GM19372 (cell line): ENCODE results near the gene SFT2D3.

Experiments used
- ATAC-seq: cut with Tn5 transposase; IDR thresholded peaks from one replicate; pipeline ENCODE4 v1.9.1; 2021; ENCODE audit warnings: mild to moderate bottlenecking, low read depth, moderate library complexity; ENCODE audit not compliant: unreplicated experiment

The SFT2D3 gene, protein sequence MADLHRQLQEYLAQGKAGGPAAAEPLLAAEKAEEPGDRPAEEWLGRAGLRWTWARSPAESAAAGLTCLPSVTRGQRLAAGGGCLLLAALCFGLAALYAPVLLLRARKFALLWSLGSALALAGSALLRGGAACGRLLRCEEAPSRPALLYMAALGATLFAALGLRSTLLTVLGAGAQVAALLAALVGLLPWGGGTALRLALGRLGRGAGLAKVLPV

DNA sequence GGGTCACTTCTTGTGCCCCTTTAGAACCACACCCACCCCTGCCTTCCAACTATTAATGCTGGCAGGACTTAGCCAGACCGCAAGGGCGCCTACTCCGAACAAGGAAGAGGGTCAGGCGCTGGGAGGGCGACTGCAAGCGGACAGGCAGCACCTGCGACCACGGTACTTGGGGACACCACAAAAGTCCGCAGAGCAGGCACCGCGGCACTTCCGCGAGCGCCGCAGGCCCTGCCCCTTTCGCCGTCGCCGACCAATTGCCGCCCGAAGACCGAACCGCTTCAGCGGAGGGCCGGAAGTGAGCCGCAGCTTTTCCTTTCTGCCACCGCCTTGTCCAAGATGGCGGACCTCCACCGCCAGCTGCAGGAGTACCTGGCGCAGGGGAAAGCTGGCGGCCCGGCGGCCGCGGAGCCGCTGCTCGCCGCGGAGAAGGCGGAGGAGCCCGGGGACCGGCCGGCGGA lies at the start of gene SFT2D3:
TSS of gene SFT2D3 (plus strand) at position 305 of the 458 bp plus-strand sequence. CDS start at position 337, 32 bp downstream.
- peak; percentile 70 for ATAC-seq

DNA sequence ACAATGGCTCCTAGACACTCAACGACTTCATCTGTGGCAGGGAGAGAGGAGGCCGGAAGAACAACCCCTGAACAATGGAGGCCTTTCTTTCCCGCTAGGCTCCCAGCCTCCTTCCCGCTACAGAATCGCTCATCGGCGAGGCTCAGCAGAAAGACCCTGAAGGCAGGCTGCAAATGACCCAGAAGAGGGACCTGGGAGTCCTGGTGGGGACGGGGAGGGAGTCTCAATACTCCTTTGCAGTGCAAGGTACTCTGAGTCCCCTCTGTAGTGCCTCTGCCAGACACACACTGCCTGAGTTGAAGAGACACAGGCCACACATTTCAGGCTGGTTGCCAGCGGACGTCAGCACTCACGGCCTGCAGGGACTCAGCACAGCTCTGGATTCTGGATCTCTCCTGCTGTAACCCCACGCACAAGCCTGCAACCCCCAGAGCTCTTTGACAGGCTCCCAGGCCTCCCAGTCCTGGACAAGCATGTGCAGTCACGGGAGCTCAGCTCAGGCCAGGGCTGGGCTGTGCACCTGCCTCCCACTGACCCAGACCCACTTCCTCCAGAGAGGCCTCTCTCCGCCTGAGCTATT lies 49.2 kb upstream of the SFT2D3 start:
- no peak for ATAC-seq

DNA sequence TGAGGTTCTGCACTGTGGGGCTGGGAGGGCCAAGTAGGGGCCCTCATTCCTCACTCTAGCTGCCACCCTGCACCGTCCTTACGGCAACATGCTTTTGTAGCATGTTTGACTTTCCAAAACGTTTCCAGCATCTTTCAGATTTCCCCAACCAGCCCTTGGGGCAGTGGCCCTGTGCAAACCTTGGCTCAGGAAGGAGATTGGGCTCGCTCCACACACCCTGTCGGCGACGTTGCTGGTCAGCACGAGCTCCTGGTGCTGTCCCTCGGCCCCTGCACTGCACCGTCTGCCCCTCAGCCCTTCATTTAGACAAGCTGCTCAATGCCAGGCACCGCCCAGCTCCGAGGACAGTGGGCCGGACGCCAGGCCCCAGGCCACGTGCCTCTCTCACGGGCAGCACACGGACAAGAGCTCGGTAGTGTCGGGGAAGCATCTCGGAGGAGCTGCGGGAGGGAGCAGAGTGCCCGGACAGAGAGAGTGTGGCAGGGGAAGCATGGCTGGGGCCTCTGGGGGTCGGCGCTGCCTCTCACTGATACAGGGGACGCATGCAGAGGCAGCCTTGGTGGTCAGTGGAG lies 48.4 kb upstream of the SFT2D3 start:
- no peak for ATAC-seq

DNA sequence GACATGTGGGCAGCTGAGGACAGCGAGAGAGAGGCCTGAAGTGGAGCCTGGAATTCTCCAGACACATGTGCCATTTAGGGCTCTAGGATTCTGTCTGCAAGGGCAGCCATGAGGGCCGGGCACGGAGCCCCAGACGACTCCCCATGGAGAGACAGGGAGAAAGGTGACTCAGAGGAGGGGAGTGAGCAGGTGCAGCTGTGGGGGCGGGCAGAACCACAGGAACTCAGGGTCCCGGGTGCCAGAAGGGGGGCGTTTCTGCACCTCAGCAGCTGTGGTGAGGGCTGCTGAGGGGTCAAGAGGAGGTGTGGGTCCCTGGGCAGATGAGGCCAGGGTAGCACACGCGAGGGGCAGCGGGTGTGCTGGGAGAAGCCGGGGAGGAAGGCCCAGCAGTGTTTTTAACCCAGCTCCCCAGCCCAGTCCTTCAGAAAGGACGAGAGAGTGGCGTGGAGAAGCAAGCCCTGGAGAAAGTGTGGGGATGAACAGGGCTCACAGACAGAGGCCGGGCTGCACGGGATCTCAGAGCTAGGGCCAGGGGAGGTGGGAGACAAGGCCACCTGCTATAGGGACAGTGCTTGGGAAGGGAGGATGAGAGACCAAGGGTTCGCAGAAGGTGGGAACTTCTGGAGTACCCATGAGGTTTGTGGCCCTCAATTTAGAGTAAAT lies 47.7 kb upstream of the SFT2D3 start:
- no peak for ATAC-seq

DNA sequence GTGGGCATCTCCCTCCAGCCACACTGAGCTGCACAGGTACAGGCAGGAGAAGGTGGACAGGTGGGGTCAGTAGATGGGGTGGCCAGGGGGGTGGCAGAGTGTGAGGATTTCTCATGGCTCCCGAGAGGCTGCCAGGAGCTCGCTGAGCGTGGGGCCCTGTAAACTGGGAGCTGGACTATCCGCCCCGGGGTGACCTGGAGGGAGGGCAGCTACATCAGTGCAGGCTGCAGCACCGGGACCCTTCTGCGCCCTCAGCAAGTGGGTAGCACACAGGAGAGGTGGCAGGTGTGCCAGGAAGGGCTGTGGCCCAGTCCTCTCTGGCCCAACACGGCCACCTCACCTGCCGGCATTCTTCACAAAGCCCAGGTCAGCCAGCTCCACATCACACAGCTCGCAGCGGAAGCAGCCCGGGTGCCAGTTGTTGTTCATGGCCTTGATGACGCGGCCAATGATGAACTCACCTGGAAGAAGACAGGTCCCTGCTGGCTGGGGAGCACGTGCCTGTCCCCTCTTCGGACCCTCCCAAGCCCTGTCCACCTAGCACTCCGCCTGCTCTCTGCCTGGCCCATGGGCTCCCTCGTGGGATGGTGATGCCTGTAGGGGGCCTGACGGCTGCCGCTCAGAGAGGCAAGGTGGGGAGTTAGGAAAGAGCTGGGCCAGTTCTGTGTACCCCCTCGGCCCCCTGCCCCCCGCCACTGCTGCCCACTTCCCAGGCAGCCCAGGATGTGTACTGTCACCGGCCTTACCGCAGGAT lies 47.0 kb upstream of the SFT2D3 start:
- ATAC-seq: no peak

DNA sequence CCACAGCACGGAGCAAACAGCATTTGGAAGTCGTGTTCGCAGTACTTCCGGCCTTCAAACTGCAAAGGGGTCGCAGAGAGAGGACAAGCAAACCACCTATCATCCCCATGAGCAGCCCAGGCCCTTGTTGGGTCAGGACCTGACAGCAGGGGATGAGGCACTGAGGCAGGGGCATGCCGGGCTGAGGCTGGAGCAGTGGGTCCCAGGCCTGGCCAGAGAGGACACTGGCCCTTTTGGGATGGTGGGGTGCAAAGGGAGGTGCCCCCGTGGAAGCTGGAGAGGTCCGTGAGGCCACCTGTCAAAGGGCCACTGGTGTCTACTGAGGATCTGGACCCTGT lies 46.5 kb upstream of the SFT2D3 start:
- ATAC-seq: no peak

DNA sequence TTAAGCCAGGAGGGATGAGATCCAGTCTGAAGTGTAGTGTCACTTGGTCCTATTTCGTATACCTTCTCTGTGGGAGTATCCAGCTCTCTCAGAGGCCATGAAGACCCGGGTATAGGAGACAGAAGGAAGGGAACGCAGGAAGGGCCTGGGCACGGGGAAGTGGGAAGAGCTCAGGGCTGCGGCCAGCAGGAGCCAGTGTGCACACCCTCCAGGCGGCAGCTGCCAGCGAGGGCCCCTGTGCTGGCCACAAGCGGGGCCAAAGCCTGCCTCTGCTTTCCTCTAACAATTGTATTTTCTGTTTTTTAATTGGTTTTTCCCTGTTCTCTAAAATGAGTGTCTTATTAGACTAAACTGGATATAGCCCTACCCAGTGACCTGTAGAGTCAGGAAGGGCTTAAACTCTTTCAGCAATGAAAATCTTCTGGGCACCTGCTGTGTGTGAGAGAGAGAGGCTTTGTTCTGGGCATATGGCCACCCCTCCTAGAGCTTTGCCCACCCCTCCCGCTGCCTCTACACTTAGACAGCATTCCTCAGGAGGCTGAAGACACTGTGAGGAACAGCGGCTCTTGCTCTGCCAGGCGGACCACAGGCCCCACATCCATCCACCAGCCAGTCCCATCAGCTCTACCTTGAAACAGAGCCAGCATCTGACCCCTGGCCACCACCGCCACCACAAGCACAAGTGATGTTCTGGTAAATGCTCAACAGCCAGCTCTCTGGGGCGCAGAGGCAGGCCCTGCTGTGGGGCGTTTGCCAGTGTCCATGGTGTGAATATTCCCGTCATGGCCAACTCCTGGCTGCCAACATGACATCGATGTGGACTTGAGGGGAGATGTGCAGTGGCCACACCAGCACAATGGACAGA lies 45.9 kb upstream of the SFT2D3 start:
- no peak for ATAC-seq

DNA sequence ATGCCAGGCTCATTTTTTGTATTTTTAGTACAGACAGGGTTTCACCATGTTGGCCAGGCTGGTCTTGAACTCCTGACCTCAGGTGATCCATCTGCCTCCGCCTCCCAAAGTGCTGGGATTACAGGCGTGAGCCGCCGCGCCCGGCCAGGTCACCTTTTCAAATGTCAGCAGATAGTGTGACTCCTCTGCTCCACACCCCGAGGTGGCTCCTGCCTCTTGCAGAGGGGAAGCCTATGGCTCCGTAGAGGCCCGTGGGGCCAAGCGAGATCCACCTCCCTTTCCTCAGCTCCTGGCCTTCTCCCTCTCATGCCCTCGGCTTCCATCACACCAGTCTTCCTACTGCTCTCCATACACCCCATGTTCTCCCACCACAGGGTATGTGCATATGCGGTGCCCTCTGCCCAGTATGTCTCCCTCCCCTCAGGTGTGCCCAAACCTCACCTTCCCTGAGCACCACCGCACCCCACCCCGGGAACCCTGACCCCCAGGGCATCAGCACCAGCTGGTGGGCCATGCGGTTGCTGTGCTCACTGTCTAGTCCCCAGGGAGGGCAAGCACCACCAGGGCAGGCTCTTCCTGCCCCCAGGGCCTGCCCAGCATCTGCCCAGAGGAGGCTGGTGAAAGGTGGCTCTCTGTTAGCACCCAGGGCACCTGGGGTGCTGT lies 44.6 kb upstream of the SFT2D3 start:
- no peak for ATAC-seq

DNA sequence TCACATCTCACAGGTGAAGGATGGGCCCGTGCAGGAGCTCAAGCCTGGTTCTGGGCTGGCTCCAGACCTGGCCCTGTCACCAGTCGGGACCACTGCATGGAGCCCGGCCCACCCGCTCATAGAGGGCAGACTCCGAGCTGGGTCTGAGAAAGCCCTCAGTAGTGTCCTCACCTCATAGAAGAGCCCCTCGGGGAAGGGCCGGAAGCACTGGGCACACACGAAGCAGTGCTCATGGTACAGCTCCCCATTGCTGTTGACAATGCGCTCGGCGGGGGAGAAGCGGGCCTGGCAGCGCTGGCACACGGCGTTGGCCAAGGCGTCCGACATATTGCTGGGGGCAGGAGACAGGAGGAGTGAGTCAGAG lies 44.1 kb upstream of the SFT2D3 start:
- no peak for ATAC-seq

DNA sequence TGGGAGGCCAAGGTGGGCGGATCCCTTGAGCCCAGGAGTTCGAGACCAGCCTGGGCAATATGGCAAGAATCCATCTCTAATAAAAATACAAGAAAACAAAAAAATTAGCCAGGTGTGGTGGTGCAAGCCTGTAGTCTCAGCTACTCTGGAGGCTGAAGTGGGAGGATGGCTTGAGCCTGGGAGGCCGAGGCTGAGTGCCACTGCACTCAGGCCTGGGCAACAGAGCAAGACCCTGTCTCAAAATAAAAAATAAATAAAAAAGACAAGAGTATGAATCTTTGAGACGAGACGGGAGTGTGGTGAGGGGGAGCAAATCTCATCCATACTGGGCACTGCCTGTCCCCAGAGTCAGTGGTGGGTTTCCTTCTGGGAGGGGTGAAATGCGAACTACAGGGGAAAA lies 43.2 kb upstream of the SFT2D3 start:
- ATAC-seq: no peak

DNA sequence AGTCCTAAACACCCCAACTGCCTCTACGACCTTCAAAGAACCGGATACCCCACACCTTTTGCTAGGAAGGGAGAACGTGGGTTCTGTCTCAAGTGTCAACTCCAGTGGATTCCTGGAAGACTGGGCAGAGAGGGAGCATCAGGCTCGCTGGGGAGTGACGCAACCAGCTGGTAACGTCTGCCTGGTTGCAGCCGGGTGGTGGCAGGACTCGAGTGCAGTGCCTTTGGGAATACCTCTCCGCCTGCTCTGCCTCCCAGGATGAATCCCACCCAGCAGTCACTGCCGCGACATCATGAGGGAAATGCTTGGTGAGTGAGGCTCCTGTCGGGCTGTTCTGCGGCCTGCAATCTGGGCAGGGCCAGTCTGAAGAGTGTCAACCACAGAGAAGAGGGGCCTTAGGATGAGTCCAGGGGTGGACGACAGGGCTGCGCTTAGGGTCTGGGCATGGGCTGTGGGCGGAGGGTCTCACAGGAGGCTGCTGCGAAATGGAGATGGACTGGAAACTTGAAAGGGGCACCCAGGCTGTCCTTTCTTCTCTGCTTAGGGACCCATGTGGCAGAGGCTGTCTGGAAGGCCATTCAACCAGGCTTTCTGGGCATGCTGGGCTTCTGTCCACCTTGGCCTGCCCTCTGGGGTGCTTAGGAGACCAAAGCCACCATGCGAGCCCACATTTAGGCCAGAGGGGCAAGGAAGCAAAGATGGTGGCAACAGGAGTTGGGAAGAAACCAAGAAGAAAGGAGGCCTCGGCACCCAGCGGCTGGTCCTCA lies 42.5 kb upstream of the SFT2D3 start:
- ATAC-seq: no peak

DNA sequence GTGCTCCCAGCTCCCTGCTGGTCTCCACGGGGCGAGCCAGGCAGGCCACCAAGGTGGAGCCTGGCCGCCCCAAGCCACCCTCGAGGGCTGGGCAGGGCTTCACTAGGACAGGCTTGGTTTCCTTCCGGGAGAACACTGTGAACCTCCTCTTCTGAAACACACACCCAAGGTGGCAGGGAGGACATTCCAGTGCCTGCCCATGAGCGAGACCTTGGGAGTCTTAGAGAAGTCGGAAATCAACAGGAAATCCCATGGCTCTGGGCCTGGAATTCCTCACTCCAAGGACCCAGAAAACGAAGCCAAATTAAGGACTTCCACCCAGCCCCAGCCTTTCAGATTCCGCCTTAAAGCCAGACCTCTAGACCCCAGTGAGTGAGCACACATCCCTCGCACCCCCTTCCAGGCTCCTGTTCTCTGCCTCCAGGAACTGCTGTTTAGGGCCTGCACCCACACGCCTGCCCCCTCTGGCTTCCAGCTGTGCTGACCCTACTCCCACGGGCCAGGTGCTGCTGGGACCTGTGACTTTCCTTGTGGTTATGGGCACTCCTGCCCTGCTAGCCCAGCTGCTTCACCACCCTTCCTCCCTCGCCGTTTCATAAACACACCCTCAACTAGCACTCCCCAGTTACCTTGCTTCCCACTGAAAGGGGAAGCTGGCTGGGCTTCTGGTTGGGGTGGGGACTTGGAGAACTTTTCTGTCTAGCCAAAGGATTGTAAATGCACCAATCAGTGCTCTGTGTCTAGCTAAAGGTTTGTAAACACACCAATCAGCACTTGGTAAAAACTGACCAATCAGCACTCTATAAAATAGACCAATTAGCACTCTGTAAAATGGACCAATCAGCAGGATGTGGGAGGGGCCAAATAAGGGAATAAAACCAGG lies 41.6 kb upstream of the SFT2D3 start:
- ATAC-seq: no peak

DNA sequence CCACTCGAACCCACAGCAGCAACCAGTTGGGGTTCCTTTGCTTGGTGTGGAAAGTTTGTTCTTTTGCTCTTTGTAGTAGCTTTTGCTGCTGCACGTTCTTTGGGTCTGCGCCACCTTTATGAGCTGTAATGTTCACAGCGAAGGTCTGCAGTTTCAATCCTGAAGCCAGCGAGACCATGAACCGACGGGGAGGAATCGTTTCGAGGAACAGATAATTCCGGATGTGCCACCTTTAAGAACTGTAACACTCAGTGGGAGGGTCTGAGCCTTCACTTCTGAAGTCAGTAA lies 41.1 kb upstream of the SFT2D3 start:
- ATAC-seq: no peak

DNA sequence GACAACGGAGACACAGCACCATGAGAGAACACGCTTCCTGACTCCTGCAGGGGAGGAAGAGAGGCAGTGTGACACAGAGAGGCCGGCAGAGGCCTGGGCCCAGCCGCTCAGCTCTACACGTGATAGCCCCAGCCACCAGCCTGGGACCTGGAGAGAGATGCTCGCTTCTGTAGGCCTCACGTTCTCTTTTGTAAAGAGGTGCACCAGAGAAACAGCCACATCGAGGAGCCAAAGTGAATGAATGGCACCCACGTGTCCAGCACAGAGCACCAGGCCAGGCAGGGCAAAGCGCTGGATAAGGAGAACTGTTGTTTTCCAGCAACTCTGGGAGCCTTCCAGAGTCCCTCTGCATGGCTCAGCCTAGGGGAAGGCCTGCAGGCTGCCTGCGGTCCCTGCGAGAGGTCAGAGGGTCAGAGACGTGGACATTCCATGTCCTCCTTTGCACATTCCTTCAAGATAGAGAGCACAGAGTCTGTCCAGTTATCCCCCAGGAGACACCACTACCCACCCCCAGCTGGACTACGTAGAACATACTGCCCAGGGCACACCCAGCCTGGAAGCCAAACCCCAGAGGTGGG lies 40.1 kb upstream of the SFT2D3 start:
- ATAC-seq: no peak

DNA sequence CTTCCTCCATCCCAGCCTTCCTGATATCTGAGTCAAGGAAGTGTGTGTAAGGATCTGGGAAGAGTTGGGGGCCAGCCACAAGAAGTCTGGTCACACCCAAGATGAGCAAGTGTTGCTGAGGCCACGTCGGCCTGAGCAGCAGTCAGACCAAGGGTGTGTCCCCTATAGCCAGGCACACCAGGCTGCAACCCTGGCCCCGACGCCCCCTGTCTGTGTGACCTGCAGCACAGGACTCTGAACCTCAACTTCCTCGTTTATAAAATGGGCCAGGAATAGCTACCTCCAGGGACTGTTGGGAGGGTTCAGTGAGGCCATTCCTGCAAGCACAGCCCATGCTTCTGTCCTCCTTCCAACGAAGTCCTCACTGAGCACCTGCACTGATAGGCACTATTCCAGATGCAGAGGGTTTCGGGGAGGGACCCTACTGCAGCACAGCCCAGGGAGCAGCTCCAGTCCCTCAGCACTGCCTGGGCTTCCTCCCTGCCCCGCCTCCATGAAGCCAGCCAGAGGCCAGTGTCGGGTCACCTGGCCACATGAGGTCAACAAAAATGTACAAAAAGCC lies 39.3 kb upstream of the SFT2D3 start:
- ATAC-seq: no peak

DNA sequence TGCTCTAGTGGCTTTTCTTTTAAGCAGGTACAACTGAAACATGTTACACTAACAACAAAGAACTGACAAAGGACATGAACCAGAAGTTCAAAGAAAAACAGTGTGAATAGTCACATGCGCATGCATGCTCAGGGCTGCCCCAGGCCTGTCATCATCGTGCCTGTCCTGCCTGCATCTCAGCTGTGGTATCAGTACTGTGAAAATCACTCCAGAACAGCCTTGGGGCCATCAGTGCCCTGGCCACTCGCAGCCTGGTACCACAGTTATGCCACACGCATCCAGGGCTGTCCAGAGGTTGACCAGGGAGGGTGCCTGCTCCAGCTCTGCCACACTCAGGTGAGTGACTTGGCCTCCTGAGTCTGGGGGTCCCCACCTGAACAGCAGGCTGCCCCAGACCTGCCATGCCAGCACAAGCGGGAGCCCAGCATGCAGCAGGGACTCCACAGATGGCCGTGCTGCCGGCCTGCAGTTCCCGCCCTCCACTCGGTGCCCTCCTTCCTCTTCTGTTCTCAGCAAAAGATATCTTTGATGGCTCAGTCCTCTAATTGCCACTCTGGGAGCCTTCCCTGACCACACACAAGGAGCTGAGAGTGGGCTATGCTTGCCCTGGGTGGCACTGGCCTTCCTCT lies 38.2 kb upstream of the SFT2D3 start:
- ATAC-seq: no peak

DNA sequence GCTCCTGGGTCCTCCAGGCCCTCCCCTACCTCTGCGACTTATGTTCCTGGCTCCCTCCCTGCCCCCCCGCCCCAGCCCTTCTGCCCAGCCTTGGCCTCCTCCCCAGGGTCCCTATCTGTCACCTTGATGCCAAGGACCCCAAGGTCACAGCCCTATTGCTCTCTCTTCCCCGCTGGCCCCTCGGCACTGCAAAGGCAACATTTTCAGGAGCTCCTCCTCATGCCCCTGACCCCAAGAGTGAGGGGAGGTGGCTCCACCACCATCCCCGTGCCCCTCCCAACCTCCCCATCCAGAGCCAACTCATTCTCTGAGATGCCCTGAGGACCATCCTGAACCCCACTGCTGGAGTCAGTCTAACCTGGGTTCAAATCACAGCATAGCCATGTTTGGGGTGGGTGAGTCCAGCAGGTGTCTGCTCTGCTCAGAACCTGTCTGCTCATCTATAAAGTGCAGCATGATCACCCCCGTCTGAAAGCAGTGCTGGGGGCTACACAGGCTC lies 37.7 kb upstream of the SFT2D3 start:
- ATAC-seq: no peak
